HG03520 (cell line): ENCODE results near the gene ASCC2.

Experiments
- ATAC-seq: cut with Tn5 transposase; IDR thresholded peaks from one replicate; pipeline ENCODE4 v1.9.1; 2021; ENCODE audit warnings: mild to moderate bottlenecking, moderate library complexity; ENCODE audit not compliant: unreplicated experiment

Gene ASCC2

GRCh38 chr22:29819501-29819900 lies 18.6 kb downstream of the ASCC2 start:
- ATAC-seq, result no peak

GRCh38 chr22:29817724-29818123 lies 20.4 kb downstream of the ASCC2 start:
- no peak for ATAC-seq

- no peak for ATAC-seq
Observed at GRCh38 chr22:29816980-29817379, 21.1 kb downstream of the ASCC2 start.

GRCh38 chr22:29816539-29816938 lies 21.5 kb downstream of the ASCC2 start:
- no peak for ATAC-seq

- no peak for ATAC-seq
Observed at GRCh38 chr22:29816128-29816527, 21.9 kb downstream of the ASCC2 start.

- ATAC-seq, result no peak
Observed at GRCh38 chr22:29815580-29815979, 22.5 kb downstream of the ASCC2 start.

GRCh38 chr22:29814003-29814402 lies 24.1 kb downstream of the ASCC2 start:
- ATAC-seq, result no peak

GRCh38 chr22:29813563-29813962 lies 24.5 kb downstream of the ASCC2 start:
- ATAC-seq, result no peak

GRCh38 chr22:29813126-29813525 lies 24.9 kb downstream of the ASCC2 start:
- no peak for ATAC-seq

- no peak for ATAC-seq
Observed at GRCh38 chr22:29811377-29811776, 26.7 kb downstream of the ASCC2 start.

- ATAC-seq, result no peak
Observed at GRCh38 chr22:29810216-29810615, 27.9 kb downstream of the ASCC2 start.

GRCh38 chr22:29806196-29806595 lies 31.9 kb downstream of the ASCC2 start:
- ATAC-seq, result no peak

- ATAC-seq, result no peak
Observed at GRCh38 chr22:29804985-29805384, 33.1 kb downstream of the ASCC2 start.

- no peak for ATAC-seq
Observed at GRCh38 chr22:29803190-29803589, 34.9 kb downstream of the ASCC2 start.

GRCh38 chr22:29801796-29802195 lies 36.3 kb downstream of the ASCC2 start:
- ATAC-seq, result no peak

GRCh38 chr22:29801153-29801552 lies 36.9 kb downstream of the ASCC2 start:
- no peak for ATAC-seq

- ATAC-seq, result no peak
Observed at GRCh38 chr22:29799217-29799680, 38.8 kb downstream of the ASCC2 start.

GRCh38 chr22:29798801-29799200 lies 39.3 kb downstream of the ASCC2 start:
- ATAC-seq, result no peak

GRCh38 chr22:29798318-29798717 lies 39.8 kb downstream of the ASCC2 start:
- ATAC-seq, result no peak

GRCh38 chr22:29797351-29797750 lies 40.7 kb downstream of the ASCC2 start:
- ATAC-seq, result no peak

GRCh38 chr22:29795663-29796062 lies 42.4 kb downstream of the ASCC2 start:
- no peak for ATAC-seq

- ATAC-seq, result no peak
Observed at GRCh38 chr22:29793396-29793795, 44.7 kb downstream of the ASCC2 start.

- ATAC-seq, result no peak
Observed at GRCh38 chr22:29790061-29790460, 48.0 kb downstream of the ASCC2 start.
